Erythroblast (primary cell): ENCODE measurements around the gene MICAL2.

Experiments used
- DNase-seq, 2 experiments: peaks; one replicate each; lab custom pipeline; 2025; lab: John Stamatoyannopoulos, UW
- GATA1 ChIP-seq: IDR thresholded peaks from 2 replicates; pipeline ENCODE4 v1.6.1; 2011; ENCODE audit warnings: low read depth, mild to moderate bottlenecking, control low read depth, low read length, moderate library complexity
- POLR2A ChIP-seq: IDR thresholded peaks from 2 replicates; pipeline ENCODE4 v1.6.1; 2011; ENCODE audit warnings: mild to moderate bottlenecking, low read length

The MICAL2 gene

DNA sequence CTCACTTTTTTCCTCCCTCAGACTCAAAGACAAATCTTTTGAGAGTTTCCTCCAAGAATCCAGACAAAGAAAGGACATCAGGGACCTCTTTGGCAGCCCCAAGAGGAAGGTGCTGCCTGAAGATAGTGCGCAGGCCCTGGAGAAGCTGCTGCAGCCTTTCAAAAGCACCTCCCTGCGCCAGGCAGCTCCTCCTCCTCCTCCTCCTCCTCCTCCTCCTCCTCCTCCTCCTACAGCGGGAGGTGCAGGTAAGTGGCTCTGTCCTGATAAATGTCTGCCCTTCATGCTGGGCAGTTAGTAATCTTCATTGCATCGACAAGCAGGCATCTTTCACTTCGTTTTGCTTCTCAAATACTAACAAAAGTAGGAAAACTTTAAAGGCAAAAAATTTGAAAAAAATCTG lies 184.2 kb downstream of the MICAL2 start:
- DNase-seq = no peak
- TF ChIP-seq POLR2A (no peak), GATA1 (no peak)

DNA sequence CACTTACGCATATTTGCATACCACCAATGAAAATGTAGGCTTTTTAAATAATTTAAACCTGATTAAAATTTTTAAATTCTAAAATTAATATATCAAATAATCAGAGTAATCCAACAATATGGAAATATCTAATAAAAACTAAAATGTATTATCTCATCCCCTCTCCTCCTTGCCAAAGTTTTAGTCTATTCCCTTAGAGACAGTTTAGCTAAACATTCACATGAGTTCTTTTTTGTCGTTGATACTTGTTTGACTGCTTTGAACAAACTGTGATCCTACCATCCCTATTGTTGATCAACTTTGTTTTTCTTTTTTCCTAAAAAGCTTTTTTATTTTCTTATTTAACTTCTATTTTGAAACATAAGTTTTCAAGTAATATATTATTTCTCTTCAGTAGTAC lies 185.6 kb downstream of the MICAL2 start:
- no peak for DNase-seq
- TF ChIP-seq GATA1 = no peak

- no peak for TF ChIP-seq GATA1
- no peak for TF ChIP-seq POLR2A
- DNase-seq = no peak
Observed at GRCh38 chr11:12298610-12299009, 188.2 kb downstream of the MICAL2 start.

DNA sequence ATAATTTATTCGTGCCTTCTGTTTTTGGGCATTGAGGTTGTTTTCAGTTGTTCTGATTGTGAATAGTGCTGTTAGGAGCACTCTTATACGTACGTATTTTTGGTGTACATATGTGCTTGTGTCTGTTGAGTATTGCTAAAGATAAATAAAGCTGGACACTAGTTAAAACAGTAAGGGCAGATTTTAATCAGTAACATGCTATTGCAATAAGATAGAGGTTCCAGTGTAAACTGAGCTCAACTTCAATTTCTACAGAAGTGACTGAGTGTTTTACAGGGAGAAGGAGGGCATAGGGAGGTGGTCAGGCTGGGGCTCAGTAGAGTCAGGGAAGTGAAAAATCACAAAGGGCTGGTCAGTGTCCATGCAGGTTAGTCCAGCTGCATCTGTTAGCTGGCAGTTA lies 191.0 kb downstream of the MICAL2 start:
- DNase-seq = no peak
- TF ChIP-seq GATA1 = no peak
- TF ChIP-seq POLR2A = no peak

DNA sequence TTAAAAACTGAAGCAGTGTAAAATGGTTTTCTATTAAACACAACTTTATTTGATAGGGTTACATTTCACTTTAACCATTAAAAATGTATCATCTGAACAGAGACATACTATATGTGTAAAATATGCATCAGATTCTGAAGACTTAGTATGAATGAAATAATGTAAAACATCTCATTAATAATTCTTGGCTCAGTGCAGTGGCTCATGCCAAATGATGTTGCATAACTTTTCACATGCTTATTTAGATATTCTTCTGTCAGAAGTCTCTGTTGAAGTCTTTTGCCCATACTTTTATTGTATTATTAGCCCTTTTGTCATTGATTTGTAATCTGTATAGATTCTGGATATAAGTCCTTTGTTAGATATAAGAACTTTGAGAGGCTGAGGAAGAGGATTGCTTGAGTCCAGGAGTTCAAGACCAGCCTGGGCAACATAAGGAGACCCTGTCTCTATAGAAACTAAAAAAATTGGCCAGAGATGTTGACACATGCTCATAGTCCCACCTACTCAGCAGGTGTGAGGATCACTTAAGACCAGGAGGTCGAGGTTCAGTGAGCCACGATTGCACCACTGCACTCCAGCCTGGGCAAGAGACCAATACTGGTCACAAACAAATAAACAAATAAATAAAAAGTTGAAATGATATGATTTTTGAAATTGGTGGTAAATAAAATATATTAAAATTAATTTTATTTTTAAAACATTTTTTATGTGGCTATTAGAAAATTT lies 193.2 kb downstream of the MICAL2 start:
- TF ChIP-seq GATA1 (no peak), POLR2A (no peak)
- no peak for DNase-seq

DNA sequence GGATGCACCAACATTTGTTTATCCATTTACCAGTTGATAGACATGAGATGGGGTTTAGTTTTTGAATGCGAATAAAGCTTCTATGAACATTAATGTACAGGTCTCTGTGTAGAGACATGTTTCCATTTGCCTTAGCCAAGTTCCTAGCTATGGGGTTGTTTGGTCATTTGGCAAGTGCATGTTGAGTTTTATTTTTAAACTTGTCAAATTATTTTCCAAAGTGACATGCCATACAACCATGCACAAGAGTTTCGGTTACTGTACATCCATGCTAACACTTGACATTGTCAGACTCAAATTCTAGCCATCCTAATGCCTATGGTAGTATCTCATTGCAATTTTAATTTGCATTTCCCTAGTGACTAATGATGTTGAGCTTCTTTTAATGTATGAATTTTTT lies 196.4 kb downstream of the MICAL2 start:
- no peak for DNase-seq
- TF ChIP-seq POLR2A (no peak), GATA1 (no peak)

- no peak for DNase-seq
Observed at GRCh38 chr11:12312132-12312531, 201.7 kb downstream of the MICAL2 start.

More at GRCh38 chr11:12312132-12312531, 201.7 kb downstream of the MICAL2 start:
- TF ChIP-seq GATA1 (no peak), POLR2A (no peak)
